Erythroblast (primary cell): ENCODE measurements around the gene VPS26B.

Experiments used
- GATA1 ChIP-seq: IDR thresholded peaks from 2 replicates; pipeline ENCODE4 v1.6.1; 2011; ENCODE audit warnings: low read depth, mild to moderate bottlenecking, control low read depth, low read length, moderate library complexity
- POLR2A ChIP-seq: IDR thresholded peaks from 2 replicates; pipeline ENCODE4 v1.6.1; 2011; ENCODE audit warnings: mild to moderate bottlenecking, low read length

DNA sequence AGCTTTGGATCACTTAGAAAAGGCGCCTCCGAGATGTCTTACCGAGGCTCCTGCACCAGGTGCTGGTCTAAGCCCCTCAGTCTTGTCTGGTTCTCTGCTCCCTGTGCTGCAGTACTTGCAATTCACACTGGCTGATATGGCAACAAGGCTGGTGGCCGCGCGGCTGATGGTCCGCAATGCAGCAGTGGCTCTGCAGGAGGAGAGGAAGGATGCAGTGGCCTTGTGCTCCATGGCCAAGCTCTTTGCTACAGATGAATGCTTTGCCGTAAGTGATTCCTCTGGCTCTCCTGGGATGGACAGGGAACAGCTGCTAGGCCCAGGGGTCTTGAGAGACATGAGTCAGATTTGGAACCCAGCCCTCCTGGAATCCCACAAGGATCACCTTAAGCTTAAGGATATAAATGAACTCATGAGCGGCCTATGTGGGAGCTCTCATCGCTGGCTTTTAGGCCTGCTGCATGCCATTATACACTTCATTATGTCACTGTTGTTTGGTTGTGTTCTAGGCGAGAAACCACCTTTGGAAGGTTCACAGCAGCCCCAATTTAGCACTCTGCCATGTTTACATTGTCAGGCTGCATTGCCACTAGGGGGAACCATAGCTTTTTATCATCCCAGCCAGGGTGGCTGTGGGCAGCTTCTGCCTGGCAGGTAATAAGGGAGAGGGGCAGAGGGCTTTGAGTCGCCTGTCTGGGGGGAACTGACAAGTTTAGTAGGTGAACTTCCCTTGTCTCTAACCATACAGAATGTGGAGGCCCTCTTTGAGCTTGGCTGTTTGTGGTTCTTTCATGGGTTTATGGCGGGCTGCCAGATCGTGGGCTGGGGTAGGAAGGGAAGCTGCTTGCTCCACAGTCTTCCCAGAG is 37.4 kb downstream of the VPS26B start:
- TF ChIP-seq POLR2A (no peak), GATA1 (no peak)
